Mesendoderm (in vitro differentiated cells): Measurements from ENCODE around the gene HNRNPLL.
"Not testable (repeated sequence)": the region's sequence is repeated elsewhere in the genome, so short reads cannot be mapped to it uniquely, and the experiment has no call there.

Source experiments
- DNase-seq: peaks from one replicate; pipeline ENCODE4 v3.0.0; 2013
- H2AK5ac ChIP-seq: 2 replicates; pipeline ENCODE4 v1.6.1; 2013; ENCODE audit warnings: low read length, inconsistent platforms
- H2BK120ac ChIP-seq: 2 replicates; pipeline ENCODE4 v1.6.1; 2013; ENCODE audit warnings: low read depth, mild to moderate bottlenecking, low read length, moderate library complexity, mixed read lengths
- H2BK15ac ChIP-seq: replicated peaks from 2 replicates; pipeline ENCODE4 v1.6.1; 2013; ENCODE audit warnings: low read depth, mild to moderate bottlenecking, moderate library complexity
- H2BK5ac ChIP-seq: 2 replicates; pipeline ENCODE4 v1.6.1; 2013; ENCODE audit warnings: low read length, inconsistent platforms
- H3K18ac ChIP-seq: 2 replicates; pipeline ENCODE4 v1.6.1; 2013; ENCODE audit warnings: mild to moderate bottlenecking, low read length, mixed read lengths
- H3K23ac ChIP-seq: one replicate; pipeline ENCODE4 v1.6.1; 2013; ENCODE audit warnings: low read length
- H3K27ac ChIP-seq: 2 replicates; pipeline ENCODE4 v1.5.1; 2013; ENCODE audit warnings: low read depth, mild to moderate bottlenecking, inconsistent platforms, low read length, moderate library complexity
- H3K27me3 ChIP-seq: 2 replicates; pipeline ENCODE4 v1.6.1; 2013; ENCODE audit warnings: low read length, control low read depth, mild to moderate bottlenecking, inconsistent platforms; ENCODE audit not compliant: insufficient read depth, poor library complexity
- H3K36me3 ChIP-seq: 2 replicates; pipeline ENCODE4 v1.6.1; 2013; ENCODE audit warnings: low read length, inconsistent platforms; ENCODE audit not compliant: control insufficient read depth, insufficient read depth
- H3K4ac ChIP-seq: one replicate; pipeline ENCODE4 v1.6.1; 2013; ENCODE audit warnings: low read depth, mild to moderate bottlenecking, low read length, moderate library complexity
- H3K4me1 ChIP-seq: 2 replicates; pipeline ENCODE4 v1.6.1; 2013; ENCODE audit warnings: low read depth, low read length, inconsistent platforms; ENCODE audit not compliant: control insufficient read depth
- H3K4me2 ChIP-seq: 2 replicates; pipeline ENCODE4 v1.6.1; 2013; ENCODE audit warnings: low read length
- H3K4me3 ChIP-seq: 2 replicates; pipeline ENCODE4 v1.5.1; 2013; ENCODE audit warnings: mild to moderate bottlenecking, low read length
- H3K56ac ChIP-seq: one replicate; pipeline ENCODE4 v1.6.1; 2013; ENCODE audit warnings: low read length
- H3K79me1 ChIP-seq: 2 replicates; pipeline ENCODE4 v1.6.1; 2013; ENCODE audit warnings: low read length, inconsistent platforms
- H3K79me2 ChIP-seq: 2 replicates; pipeline ENCODE4 v1.6.1; 2013; ENCODE audit warnings: mild to moderate bottlenecking, low read length; ENCODE audit not compliant: control insufficient read depth, insufficient read depth
- H3K9ac ChIP-seq: 2 replicates; pipeline ENCODE4 v1.6.1; 2013; ENCODE audit warnings: low read length, inconsistent platforms
- H4K5ac ChIP-seq: one replicate; pipeline ENCODE4 v1.6.1; 2013; ENCODE audit warnings: low read length
- H4K8ac ChIP-seq: one replicate; pipeline ENCODE4 v1.6.1; 2013; ENCODE audit warnings: low read depth, mild to moderate bottlenecking, control low read depth, low read length, moderate library complexity
- WGBS: extraction: QIAGEN DNeasy Blood & Tissue Kit; methylation state at CpG from one replicate; pipeline ENCODE4 v1.1.7; 2013; ENCODE audit warnings: low lambda C conversion rate, missing lambda C conversion rate; ENCODE audit not compliant: insufficient coverage; ENCODE audit errors: extremely low coverage; 5-methylcytosine and 5-hydroxymethylcytosine counted together

HNRNPLL gene

GRCh38 chr2:38549071-38549704 lies 53.5 kb downstream of the HNRNPLL start:
- Histone ChIP-seq H4K8ac (no peak overlapping the region), H3K4me3 (no peak overlapping the region), H2AK5ac (no peak overlapping the region), H2BK120ac (no peak overlapping the region), H3K9ac (no peak overlapping the region), H3K4me1 (no peaks in the 10 kb centered on the region), H3K27me3 (no peaks in the 10 kb centered on the region), H3K4me2 (no peak overlapping the region), H3K18ac (no peak overlapping the region), H3K56ac (no peak overlapping the region), H3K79me2 (no peaks in the 10 kb centered on the region), H3K4ac (no peak overlapping the region), H4K5ac (no peak overlapping the region), H3K23ac (no peak overlapping the region), H3K79me1 (no peaks in the 10 kb centered on the region), H2BK5ac (no peak overlapping the region), H2BK15ac (no peak overlapping the region), H3K27ac (no peak overlapping the region), H3K36me3 (no peaks in the 10 kb centered on the region)
- no CpG with 5 or more reads among the region's 7 CpGs for WGBS
- no peak for DNase-seq

- Histone ChIP-seq H3K18ac (no peak overlapping the region), H3K56ac (no peak overlapping the region), H3K4me2 (no peak overlapping the region), H2BK120ac (no peak overlapping the region), H3K36me3 (no peaks in the 10 kb centered on the region), H4K5ac (no peak overlapping the region), H3K79me1 (no peaks in the 10 kb centered on the region), H3K4ac (no peak overlapping the region), H3K27me3 (no peaks in the 10 kb centered on the region), H3K4me3 (no peak overlapping the region), H3K79me2 (no peaks in the 10 kb centered on the region), H3K4me1 (no peaks in the 10 kb centered on the region), H2AK5ac (no peak overlapping the region), H2BK15ac (no peak overlapping the region), H3K23ac (no peak overlapping the region), H3K9ac (no peak overlapping the region), H3K27ac (no peak overlapping the region), H2BK5ac (no peak overlapping the region), H4K8ac (no peak overlapping the region)
- WGBS = no CpG with 5 or more reads among the region's 1 CpG
- DNase-seq = no peak
These were observed 54.9 kb downstream of the HNRNPLL start for GRCh38 chr2:38547791-38548190.

- no peak overlapping the region for H3K9ac ChIP-seq
- H2BK5ac ChIP-seq = no peak overlapping the region
- no peak overlapping the region for H3K23ac ChIP-seq
- no peak overlapping the region for H3K4ac ChIP-seq
- WGBS = no CpG with 5 or more reads among the region's 3 CpGs
- peaks cover 4% of the 10 kb centered on the region for H3K4me1 ChIP-seq
- no peaks in the 10 kb centered on the region for H3K36me3 ChIP-seq
- H4K5ac ChIP-seq = no peak overlapping the region
- H2AK5ac ChIP-seq = no peak overlapping the region
- no peak overlapping the region for H3K4me2 ChIP-seq
- H3K4me3 ChIP-seq = no peak overlapping the region
- no peak overlapping the region for H3K56ac ChIP-seq
- H3K27ac ChIP-seq = no peak overlapping the region
- no peak overlapping the region for H2BK120ac ChIP-seq
- H3K27me3 ChIP-seq = no peaks in the 10 kb centered on the region
- no peak overlapping the region for H2BK15ac ChIP-seq
- no peaks in the 10 kb centered on the region for H3K79me2 ChIP-seq
- H4K8ac ChIP-seq = no peak overlapping the region
- no peak for DNase-seq
- no peaks in the 10 kb centered on the region for H3K79me1 ChIP-seq
- no peak overlapping the region for H3K18ac ChIP-seq
These were observed 56.1 kb downstream of the HNRNPLL start for GRCh38 chr2:38546585-38546984.

GRCh38 chr2:38546064-38546463 lies 56.7 kb downstream of the HNRNPLL start:
- peaks cover 8% of the 10 kb centered on the region for H3K4me1 ChIP-seq
- no peak overlapping the region for H2BK5ac ChIP-seq
- no peak overlapping the region for H3K9ac ChIP-seq
- H3K18ac ChIP-seq = no peak overlapping the region
- no peaks in the 10 kb centered on the region for H3K79me2 ChIP-seq
- H3K27ac ChIP-seq = no peak overlapping the region
- H3K56ac ChIP-seq = no peak overlapping the region
- H3K4ac ChIP-seq = no peak overlapping the region
- no peak for DNase-seq
- no peak overlapping the region for H3K4me3 ChIP-seq
- H3K27me3 ChIP-seq = no peaks in the 10 kb centered on the region
- no peaks in the 10 kb centered on the region for H3K36me3 ChIP-seq
- H4K5ac ChIP-seq = no peak overlapping the region
- no peak overlapping the region for H3K23ac ChIP-seq
- H4K8ac ChIP-seq = no peak overlapping the region
- H2BK15ac ChIP-seq = no peak overlapping the region
- H3K79me1 ChIP-seq = no peaks in the 10 kb centered on the region
- no peak overlapping the region for H2AK5ac ChIP-seq
- H2BK120ac ChIP-seq = no peak overlapping the region
- H3K4me2 ChIP-seq = no peak overlapping the region

- Histone ChIP-seq H3K27ac (peak overlapping the region; percentile 94), H3K4ac (peak overlapping the region; percentile 65), H2BK120ac (peak overlapping the region; percentile 94), H3K4me1 (peaks cover 11% of the 10 kb centered on the region), H4K8ac (peak overlapping the region; percentile 97), H3K56ac (peak overlapping the region; percentile 43), H4K5ac (peak overlapping the region; percentile 77), H3K18ac (peak overlapping the region; percentile 99), H2BK5ac (peak overlapping the region; percentile 99), H3K9ac (peak overlapping the region; percentile 4)
- not testable (repeated sequence) for H3K27me3 ChIP-seq, H2AK5ac ChIP-seq, DNase-seq, H3K23ac ChIP-seq, H3K79me2 ChIP-seq, H3K4me3 ChIP-seq, H3K79me1 ChIP-seq, H3K36me3 ChIP-seq, H2BK15ac ChIP-seq, H3K4me2 ChIP-seq
- WGBS = no CpG with 5 or more reads among the region's 4 CpGs
These were observed 60.5 kb downstream of the HNRNPLL start for GRCh38 chr2:38542248-38542631.
